Mucosa of rectum (tissue), 2 donors: ENCODE measurements around the gene CNTNAP5.

ENCODE experiments used
- H3K27ac ChIP-seq, 2 donors: one replicate each; pipeline ENCODE4 v1.7.0; 2013; ENCODE audit warnings: inconsistent platforms in 2 of 2, low read depth in 2 of 2, low read length in 2 of 2
- H3K27me3 ChIP-seq, 2 donors: one replicate each; pipeline ENCODE4 v1.7.0; 2013; ENCODE audit warnings: low read length in 2 of 2; ENCODE audit not compliant: control insufficient read depth in 2 of 2, insufficient read depth in 2 of 2
- H3K36me3 ChIP-seq, 2 donors: one replicate each; pipeline ENCODE4 v1.7.0; 2013; ENCODE audit warnings: low read length in 2 of 2; ENCODE audit not compliant: control insufficient read depth in 2 of 2, insufficient read depth in 2 of 2
- H3K4me1 ChIP-seq, 2 donors: one replicate each; pipeline ENCODE4 v1.7.0; 2013; ENCODE audit warnings: low read length in 2 of 2, mild to moderate bottlenecking in 1 of 2; ENCODE audit not compliant: control insufficient read depth in 2 of 2, insufficient read depth in 2 of 2
- H3K4me3 ChIP-seq, 2 donors: one replicate each; pipeline ENCODE4 v1.7.0; 2013; ENCODE audit warnings: low read length in 2 of 2
- H3K9ac ChIP-seq, 2 donors: one replicate each; pipeline ENCODE4 v1.7.0; 2013; ENCODE audit warnings: low read length in 2 of 2, low read depth in 1 of 2, mild to moderate bottlenecking in 1 of 2
- H3K9me3 ChIP-seq, 2 donors: one replicate each; pipeline ENCODE4 v1.7.0; 2013; ENCODE audit warnings: low read length in 2 of 2; ENCODE audit not compliant: control insufficient read depth in 2 of 2
- donor health status: healthy.
- donor health status: Normal muscosa, but diverticular disease.

CNTNAP5 gene

DNA sequence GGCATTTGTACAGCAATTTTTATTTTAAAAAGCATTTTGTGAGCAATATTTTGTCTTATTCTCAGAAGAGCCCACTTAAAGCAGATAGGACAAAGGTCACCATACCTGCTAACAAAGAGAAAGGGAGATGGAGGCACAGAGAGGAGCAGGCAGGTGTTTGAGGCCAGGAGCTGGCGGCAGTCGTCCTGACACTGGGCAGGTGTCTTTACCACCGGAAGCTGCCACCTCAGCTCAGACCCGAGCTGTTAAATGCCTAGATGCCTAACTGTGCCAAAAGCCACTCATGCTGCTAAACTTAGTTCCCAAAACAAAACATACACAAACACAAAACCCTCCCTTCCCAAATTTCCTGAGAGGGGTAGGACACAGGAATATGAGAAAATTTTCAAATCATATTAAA is 120.9 kb downstream of the CNTNAP5 start:
- Histone ChIP-seq H3K9me3 (no peaks in the 10 kb centered on the region), H3K4me3 (no peak overlapping the region), H3K27me3 (no peaks in the 10 kb centered on the region), H3K9ac (no peak overlapping the region), H3K4me1 (no peaks in the 10 kb centered on the region), H3K27ac (no peak overlapping the region), H3K36me3 (no peaks in the 10 kb centered on the region)

DNA sequence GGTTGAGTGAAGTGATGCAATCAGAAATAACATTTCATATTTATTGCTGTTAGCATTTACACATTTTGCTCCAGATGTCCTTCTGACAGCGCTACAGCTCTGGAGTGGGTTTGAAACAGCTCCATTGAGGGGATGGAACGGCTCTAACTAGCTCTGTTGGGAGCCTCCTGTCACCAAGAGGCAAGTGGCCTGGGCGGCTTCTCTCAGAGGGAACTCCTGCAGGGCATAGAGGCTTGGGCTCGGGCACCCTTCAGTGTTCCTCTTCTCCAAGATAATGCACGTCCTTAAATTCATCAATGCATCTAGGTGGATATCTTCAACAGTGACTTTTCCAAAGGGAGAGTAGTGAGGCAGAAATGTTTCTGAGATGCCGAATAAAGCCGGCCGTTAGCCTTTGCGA is 122.5 kb downstream of the CNTNAP5 start:
- H3K4me1 ChIP-seq = no peaks in the 10 kb centered on the region
- no peaks in the 10 kb centered on the region for H3K36me3 ChIP-seq
- H3K9me3 ChIP-seq = no peaks in the 10 kb centered on the region
- H3K27ac ChIP-seq = no peak overlapping the region
- H3K27me3 ChIP-seq = no peaks in the 10 kb centered on the region
- no peak overlapping the region for H3K4me3 ChIP-seq
- no peak overlapping the region for H3K9ac ChIP-seq

DNA sequence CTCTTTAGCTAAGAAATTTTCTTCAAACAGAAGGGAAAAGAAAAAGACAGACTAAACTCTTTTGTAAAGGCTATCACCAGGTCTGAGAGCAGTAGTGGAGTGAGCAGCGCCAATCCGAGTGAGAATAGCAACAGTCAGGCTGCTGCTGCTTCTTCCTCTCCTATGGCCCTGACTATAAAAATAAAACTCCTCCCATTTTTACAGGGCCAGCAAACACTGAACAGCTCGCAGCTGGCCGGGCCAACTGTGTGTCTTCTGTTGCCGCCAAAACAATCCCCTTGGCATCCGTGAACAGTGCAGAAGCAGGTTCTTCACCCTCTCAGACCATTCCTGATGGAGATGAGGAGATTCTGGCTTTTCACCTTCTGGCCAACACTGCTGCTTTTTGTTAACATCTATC is 124.5 kb downstream of the CNTNAP5 start:
- no peak overlapping the region for H3K4me3 ChIP-seq
- H3K27ac ChIP-seq = no peak overlapping the region
- H3K36me3 ChIP-seq = no peaks in the 10 kb centered on the region
- H3K9ac ChIP-seq = no peak overlapping the region
- no peaks in the 10 kb centered on the region for H3K27me3 ChIP-seq
- H3K4me1 ChIP-seq = no peaks in the 10 kb centered on the region
- no peaks in the 10 kb centered on the region for H3K9me3 ChIP-seq

DNA sequence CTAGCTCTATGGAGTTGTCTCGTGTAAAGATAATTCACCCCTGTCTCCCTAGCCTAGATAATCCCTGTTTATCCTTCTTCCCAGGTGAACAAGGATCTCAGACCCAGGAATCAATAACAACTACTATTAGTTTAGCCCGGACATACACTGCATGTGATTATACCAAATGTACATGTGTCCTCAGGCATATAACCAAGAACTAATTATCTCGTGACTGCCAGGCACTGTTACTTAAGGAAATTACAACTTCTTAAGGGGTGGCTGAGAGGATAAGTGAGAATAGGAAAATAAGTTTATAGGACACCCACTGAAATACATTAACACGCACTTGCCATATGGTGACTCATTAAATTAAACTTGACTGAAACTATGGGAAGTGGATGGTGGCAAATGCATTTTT is 126.6 kb downstream of the CNTNAP5 start:
- no peaks in the 10 kb centered on the region for H3K36me3 ChIP-seq
- no peak overlapping the region for H3K4me3 ChIP-seq
- no peaks in the 10 kb centered on the region for H3K27me3 ChIP-seq
- no peak overlapping the region for H3K9ac ChIP-seq
- H3K9me3 ChIP-seq = no peaks in the 10 kb centered on the region
- H3K27ac ChIP-seq = no peak overlapping the region
- H3K4me1 ChIP-seq = no peaks in the 10 kb centered on the region

DNA sequence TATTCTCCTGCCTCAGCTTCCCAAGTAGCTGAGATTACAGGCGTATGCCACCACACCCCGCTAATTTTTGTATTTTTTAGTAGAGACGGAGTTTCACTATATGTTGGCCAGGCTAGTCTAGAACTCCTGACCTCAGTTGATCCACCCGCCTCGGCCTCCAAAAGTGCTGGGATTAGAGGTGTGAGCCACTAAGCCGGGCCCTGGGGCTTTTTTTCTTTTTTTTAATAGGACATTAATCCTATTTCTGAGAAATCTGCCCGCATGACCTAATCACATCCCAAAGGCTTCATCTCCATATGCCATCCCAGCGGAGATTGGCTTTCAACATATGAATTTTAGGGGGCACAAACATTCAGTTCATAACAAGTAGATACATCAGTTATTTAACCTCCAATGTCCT is 128.6 kb downstream of the CNTNAP5 start:
- Histone ChIP-seq H3K27ac (no peak overlapping the region), H3K9ac (no peak overlapping the region), H3K4me3 (no peak overlapping the region), H3K36me3 (no peaks in the 10 kb centered on the region), H3K4me1 (no peaks in the 10 kb centered on the region), H3K27me3 (no peaks in the 10 kb centered on the region), H3K9me3 (no peaks in the 10 kb centered on the region)

DNA sequence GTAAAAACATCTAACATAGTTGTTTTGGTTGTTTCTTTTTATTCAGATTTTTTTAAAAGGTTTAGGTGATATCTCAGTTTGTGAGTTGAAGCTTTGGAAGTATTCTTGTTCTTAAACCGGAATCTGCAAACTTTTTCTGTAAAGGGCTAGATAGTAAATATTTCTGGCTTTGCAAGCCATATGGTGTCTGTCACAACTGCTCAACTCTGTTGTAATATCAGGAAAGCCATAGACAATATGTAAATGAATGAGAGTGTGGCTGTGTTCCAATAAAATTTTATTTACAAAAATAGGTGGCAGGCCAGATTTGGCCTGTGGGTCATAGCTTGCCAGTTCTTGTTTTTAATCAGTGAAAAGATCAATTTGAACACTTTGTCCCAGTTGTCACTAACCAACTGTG is 134.1 kb downstream of the CNTNAP5 start:
- Histone ChIP-seq H3K4me3 (no peak overlapping the region), H3K9ac (no peak overlapping the region), H3K4me1 (no peaks in the 10 kb centered on the region), H3K36me3 (no peaks in the 10 kb centered on the region), H3K27ac (no peak overlapping the region), H3K9me3 (no peaks in the 10 kb centered on the region), H3K27me3 (no peaks in the 10 kb centered on the region)

DNA sequence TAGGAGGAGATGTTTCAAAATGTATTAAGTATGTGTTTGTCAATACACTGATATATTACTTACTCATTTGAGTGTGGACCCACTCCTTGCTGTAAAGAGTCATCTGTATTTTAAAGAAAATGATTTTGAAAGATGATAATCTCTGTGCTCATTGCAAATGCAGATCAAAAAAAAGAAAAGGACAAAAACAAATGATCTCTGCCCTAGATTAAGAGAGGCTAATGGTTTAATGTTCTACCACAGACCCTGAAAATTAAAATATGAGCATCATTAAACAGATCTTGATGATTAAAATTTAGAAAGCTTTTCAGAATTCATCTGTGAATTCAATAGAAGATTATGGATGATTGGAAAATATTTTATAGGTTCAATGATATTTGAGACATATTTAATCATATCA is 136.5 kb downstream of the CNTNAP5 start:
- H3K4me3 ChIP-seq = no peak overlapping the region
- H3K36me3 ChIP-seq = no peaks in the 10 kb centered on the region

DNA sequence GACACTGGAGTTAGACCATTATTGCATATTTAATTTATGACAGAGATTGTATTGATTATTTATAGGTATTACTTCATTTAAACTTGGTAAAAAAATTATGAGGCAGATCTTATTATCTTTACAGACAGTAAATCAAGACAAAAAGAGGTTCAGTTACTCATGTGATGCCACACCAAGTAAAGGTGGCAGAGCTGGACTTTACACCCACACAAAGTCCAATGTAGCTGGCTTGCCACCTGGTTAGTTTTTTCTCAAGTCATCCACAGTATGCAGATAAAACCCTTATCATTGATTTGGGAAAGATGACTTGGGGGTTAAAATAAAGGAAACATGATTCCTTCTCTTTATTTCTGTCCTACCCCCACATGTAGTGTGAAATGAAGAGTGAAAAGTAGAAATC is 137.2 kb downstream of the CNTNAP5 start:
- Histone ChIP-seq H3K9ac (no peak overlapping the region), H3K36me3 (no peaks in the 10 kb centered on the region), H3K4me3 (no peak overlapping the region), H3K9me3 (no peaks in the 10 kb centered on the region), H3K27me3 (no peaks in the 10 kb centered on the region), H3K4me1 (no peaks in the 10 kb centered on the region), H3K27ac (no peak overlapping the region)

More for the DNA sequence above, 136.5 kb downstream of the CNTNAP5 start:
- H3K27me3 ChIP-seq = no peaks in the 10 kb centered on the region
- H3K4me1 ChIP-seq = no peaks in the 10 kb centered on the region
- H3K9ac ChIP-seq = no peak overlapping the region
- H3K9me3 ChIP-seq = no peaks in the 10 kb centered on the region
- no peak overlapping the region for H3K27ac ChIP-seq

DNA sequence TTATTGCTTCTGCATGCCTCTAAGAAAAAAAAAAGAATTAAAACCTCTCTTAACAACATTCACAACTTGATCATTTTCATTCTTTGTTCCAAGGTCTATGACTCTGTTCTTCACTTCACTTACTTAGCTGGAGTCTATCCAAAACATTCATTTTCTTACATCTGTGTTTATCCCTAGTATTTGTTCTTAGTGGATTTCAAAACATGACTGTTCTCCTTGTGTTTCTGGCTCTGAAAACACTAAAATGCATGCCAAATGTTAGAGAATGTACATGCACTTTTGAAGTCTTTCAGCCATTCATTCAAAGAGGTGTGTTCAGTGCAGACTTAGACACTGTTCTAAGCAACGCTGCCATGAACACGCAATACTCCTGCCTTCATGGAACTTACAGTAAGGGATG is 138.8 kb downstream of the CNTNAP5 start:
- Histone ChIP-seq H3K4me3 (no peak overlapping the region), H3K9ac (no peak overlapping the region), H3K27me3 (no peaks in the 10 kb centered on the region), H3K4me1 (no peaks in the 10 kb centered on the region), H3K36me3 (no peaks in the 10 kb centered on the region), H3K9me3 (no peaks in the 10 kb centered on the region), H3K27ac (no peak overlapping the region)

DNA sequence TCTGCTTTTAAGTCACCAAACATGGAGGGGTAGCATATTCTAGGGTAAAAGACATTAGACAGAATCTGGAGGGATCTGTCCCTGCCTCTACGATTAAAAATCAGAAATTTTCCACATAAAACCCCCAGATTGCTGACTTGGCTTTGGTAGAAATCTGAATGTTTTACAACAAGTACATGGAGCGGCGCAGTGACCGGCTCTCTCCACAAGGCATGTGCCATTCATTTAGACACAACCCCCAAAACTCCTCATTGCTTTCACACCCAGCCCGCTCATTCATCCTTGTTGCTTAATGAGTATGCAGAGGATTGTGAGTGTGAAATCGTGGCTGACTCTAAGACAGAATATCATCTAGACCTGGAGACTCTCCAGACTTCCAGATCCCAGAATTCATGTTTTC is 140.6 kb downstream of the CNTNAP5 start:
- H3K36me3 ChIP-seq = no peaks in the 10 kb centered on the region
- H3K27ac ChIP-seq = no peak overlapping the region
- H3K4me1 ChIP-seq = no peaks in the 10 kb centered on the region
- no peaks in the 10 kb centered on the region for H3K9me3 ChIP-seq
- H3K9ac ChIP-seq = no peak overlapping the region
- no peaks in the 10 kb centered on the region for H3K27me3 ChIP-seq
- H3K4me3 ChIP-seq = no peak overlapping the region

DNA sequence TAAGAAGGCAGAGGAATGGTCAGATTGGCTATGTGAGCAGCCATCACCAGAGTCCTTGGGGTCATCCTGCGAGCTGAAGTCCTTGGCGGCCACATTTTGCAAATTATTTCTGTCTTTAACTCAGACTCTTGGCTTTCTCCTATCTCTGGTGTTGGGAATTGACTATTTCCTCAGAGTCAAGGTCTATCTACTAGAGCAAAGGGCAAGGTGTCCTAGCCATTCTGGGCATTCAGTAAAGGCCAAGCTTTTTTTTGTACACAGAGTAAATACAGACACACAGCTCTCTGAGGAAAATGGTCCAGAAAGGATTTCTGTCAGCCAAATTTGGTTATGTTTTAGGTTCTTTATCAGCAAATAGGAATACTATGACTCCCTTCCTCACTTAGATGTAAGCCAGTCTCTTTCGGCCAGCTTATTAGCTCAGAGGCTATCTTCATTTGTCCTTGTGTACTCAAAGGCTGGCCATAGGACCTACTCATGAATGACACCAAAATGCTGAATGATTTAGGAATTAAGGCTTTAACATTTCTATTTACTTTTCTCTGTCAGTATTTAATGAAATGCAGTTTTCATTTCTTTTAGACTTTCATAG is 146.5 kb downstream of the CNTNAP5 start:
- Histone ChIP-seq H3K4me3 (no peak overlapping the region), H3K9ac (no peak overlapping the region), H3K9me3 (no peaks in the 10 kb centered on the region), H3K27ac (no peak overlapping the region), H3K4me1 (no peaks in the 10 kb centered on the region), H3K36me3 (no peaks in the 10 kb centered on the region), H3K27me3 (no peaks in the 10 kb centered on the region)
